ENCODE results near the gene GLT1D1.
"Not testable (repeated sequence)": the region's sequence is repeated elsewhere in the genome, so short reads cannot be mapped to it uniquely, and the experiment has no call there.

DNA sequence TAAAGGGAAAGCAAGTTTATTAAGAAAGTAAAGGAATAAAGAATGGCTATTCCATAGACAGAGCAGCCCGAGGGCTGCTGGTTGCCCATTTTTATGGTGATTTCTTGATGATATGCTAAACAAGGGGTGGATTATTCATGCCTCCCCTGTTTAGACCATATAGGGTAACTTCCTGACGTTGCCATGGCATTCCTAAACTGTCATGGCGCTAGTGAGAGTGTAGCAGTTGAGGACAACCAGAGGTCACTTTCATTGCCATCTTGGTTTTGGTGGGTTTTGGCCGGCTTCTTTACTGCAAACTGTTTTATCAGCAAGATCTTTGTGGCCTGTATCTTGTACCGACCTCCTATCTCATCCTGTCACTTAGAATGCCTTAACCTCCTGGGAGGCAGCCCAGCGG is 3.5 kb upstream of the GLT1D1 start:
- TF ChIP-seq, protein P1, sequence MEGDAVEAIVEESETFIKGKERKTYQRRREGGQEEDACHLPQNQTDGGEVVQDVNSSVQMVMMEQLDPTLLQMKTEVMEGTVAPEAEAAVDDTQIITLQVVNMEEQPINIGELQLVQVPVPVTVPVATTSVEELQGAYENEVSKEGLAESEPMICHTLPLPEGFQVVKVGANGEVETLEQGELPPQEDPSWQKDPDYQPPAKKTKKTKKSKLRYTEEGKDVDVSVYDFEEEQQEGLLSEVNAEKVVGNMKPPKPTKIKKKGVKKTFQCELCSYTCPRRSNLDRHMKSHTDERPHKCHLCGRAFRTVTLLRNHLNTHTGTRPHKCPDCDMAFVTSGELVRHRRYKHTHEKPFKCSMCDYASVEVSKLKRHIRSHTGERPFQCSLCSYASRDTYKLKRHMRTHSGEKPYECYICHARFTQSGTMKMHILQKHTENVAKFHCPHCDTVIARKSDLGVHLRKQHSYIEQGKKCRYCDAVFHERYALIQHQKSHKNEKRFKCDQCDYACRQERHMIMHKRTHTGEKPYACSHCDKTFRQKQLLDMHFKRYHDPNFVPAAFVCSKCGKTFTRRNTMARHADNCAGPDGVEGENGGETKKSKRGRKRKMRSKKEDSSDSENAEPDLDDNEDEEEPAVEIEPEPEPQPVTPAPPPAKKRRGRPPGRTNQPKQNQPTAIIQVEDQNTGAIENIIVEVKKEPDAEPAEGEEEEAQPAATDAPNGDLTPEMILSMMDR (conservative IDR thresholded peaks at IDR 0.05; ENCODE audit: low read length): not testable (repeated sequence)
- TF ChIP-seq EZH2phosphoT487 (IDR thresholded peaks at IDR 0.05; ENCODE audit: borderline replicate concordance, low read depth, low read length): not testable (repeated sequence)
